Kidney epithelial cell (primary cell): ENCODE results near the gene TOP3A. TPM values are rescaled to one million over a fixed set of nuclear protein-coding genes. Genes with fewer than 3 reads are reported as not detected.

Experiments used
- DNase-seq: peaks from one replicate; pipeline ENCODE4 v3.0.0-alpha.2; 2010; ENCODE audit warnings: low read depth
- H3K27me3 ChIP-seq: 2 replicates; pipeline ENCODE4 v1.6.0; 2011; ENCODE audit warnings: low read length; ENCODE audit not compliant: control insufficient read depth, insufficient read depth
- H3K36me3 ChIP-seq: 2 replicates; pipeline ENCODE4 v1.5.1; 2011; ENCODE audit warnings: low read length; ENCODE audit not compliant: control insufficient read depth, insufficient read depth
- H3K4me3 ChIP-seq: 2 replicates; pipeline ENCODE4 v1.5.1; 2011; ENCODE audit warnings: low read depth, mild to moderate bottlenecking, control low read depth, low read length
- CTCF ChIP-seq: IDR thresholded peaks from 2 replicates; pipeline ENCODE4 v1.5.1; 2011; ENCODE audit warnings: mild to moderate bottlenecking, moderate library complexity, low read length, control low read depth, inconsistent platforms; ENCODE audit not compliant: insufficient read depth, poor library complexity, severe bottlenecking
- total RNA-seq: library from RNA; depleted of rRNA; stranded (reverse); fragments of >200 nt; gene quantifications from 2 replicates; pipeline ENCODE4 v1.2.3, GENCODE V29; 2015

TOP3A gene
- total RNA-seq, 1 donor from 2014 or later: 35.6 TPM

GRCh38 chr17:18248300-18248731, 66.5 kb downstream of the TOP3A start:
- H3K27me3 ChIP-seq: no peaks in the 10 kb centered on the region
- H3K36me3 ChIP-seq: peaks cover 8% of the 10 kb centered on the region
- TF ChIP-seq CTCF: peak; percentile 69
- no peak for DNase-seq
- H3K4me3 ChIP-seq: no peak overlapping the region

- Histone ChIP-seq H3K27me3 (no peaks in the 10 kb centered on the region), H3K36me3 (peaks cover 8% of the 10 kb centered on the region), H3K4me3 (no peak overlapping the region)
- DNase-seq: no peak
- no peak for TF ChIP-seq CTCF
Measured at GRCh38 chr17:18247613-18248001, 67.2 kb downstream of the TOP3A start.

- DNase-seq: no peak
- TF ChIP-seq CTCF: no peak
- H3K36me3 ChIP-seq: peaks cover 8% of the 10 kb centered on the region
- H3K4me3 ChIP-seq: no peak overlapping the region
- no peaks in the 10 kb centered on the region for H3K27me3 ChIP-seq
Measured at GRCh38 chr17:18246880-18247612, 67.7 kb downstream of the TOP3A start.

GRCh38 chr17:18246109-18246725, 68.6 kb downstream of the TOP3A start:
- no peak for TF ChIP-seq CTCF
- no peak for DNase-seq
- Histone ChIP-seq H3K4me3 (no peak overlapping the region), H3K27me3 (no peaks in the 10 kb centered on the region), H3K36me3 (peaks cover 8% of the 10 kb centered on the region)

GRCh38 chr17:18245038-18245776, 69.6 kb downstream of the TOP3A start:
- no peak for TF ChIP-seq CTCF
- DNase-seq: no peak
- Histone ChIP-seq H3K27me3 (no peaks in the 10 kb centered on the region), H3K4me3 (no peak overlapping the region), H3K36me3 (peaks cover 7% of the 10 kb centered on the region)
